Measurements from ENCODE around the gene MYO10.

DNA sequence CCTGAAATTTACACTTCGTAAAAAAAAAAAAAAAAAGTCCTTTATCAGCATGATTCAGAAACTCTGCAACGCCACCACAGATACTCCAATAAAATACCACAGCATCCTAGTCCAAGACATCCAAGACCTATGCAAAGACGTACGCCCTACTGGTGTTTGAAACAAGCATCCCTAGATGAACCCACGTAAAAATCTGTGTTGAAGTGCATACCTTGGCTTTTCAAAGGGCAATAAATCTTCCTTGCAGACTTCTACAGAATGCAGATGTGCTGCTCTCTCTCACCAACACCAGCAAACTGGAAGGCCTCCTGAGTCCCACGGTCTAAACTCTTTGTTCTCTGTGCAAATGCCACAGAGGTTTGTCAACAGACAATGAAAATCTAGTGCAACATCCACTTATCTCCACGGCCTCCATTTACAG lies 38.8 kb downstream of the MYO10 start:
- TF ChIP-seq POLR2A (IDR thresholded peaks at IDR 0.05): no peak
- TF ChIP-seq, protein P1, sequence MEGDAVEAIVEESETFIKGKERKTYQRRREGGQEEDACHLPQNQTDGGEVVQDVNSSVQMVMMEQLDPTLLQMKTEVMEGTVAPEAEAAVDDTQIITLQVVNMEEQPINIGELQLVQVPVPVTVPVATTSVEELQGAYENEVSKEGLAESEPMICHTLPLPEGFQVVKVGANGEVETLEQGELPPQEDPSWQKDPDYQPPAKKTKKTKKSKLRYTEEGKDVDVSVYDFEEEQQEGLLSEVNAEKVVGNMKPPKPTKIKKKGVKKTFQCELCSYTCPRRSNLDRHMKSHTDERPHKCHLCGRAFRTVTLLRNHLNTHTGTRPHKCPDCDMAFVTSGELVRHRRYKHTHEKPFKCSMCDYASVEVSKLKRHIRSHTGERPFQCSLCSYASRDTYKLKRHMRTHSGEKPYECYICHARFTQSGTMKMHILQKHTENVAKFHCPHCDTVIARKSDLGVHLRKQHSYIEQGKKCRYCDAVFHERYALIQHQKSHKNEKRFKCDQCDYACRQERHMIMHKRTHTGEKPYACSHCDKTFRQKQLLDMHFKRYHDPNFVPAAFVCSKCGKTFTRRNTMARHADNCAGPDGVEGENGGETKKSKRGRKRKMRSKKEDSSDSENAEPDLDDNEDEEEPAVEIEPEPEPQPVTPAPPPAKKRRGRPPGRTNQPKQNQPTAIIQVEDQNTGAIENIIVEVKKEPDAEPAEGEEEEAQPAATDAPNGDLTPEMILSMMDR (IDR thresholded peaks at IDR 0.05): no peak
